HG03159 (cell line): Measurements from ENCODE around the gene CDKN2B.
"Not testable (repeated sequence)": the region's sequence is repeated elsewhere in the genome, so short reads cannot be mapped to it uniquely, and the experiment has no call there.

ENCODE experiments used
- ATAC-seq: cut with Tn5 transposase; IDR thresholded peaks from one replicate; pipeline ENCODE4 v1.9.1; 2021; ENCODE audit warnings: mild to moderate bottlenecking, moderate library complexity; ENCODE audit not compliant: unreplicated experiment

Gene CDKN2B

GRCh38 chr9:22008717-22009505 is at the start of gene CDKN2B:
CDKN2B (minus strand) TSS chr9:22009305; CDS start chr9:22008953, 352 bp downstream.
- peak; percentile 88 for ATAC-seq

GRCh38 chr9:22057972-22058371 is 48.9 kb upstream of the CDKN2B start:
- ATAC-seq = not testable (repeated sequence)

- ATAC-seq = no peak
Measured at GRCh38 chr9:22056402-22056801, 47.3 kb upstream of the CDKN2B start.

- ATAC-seq = no peak
Measured at GRCh38 chr9:22055090-22055489, 46.0 kb upstream of the CDKN2B start.

GRCh38 chr9:22054529-22054928 is 45.4 kb upstream of the CDKN2B start:
- no peak for ATAC-seq

GRCh38 chr9:22054076-22054475 is 45.0 kb upstream of the CDKN2B start:
- no peak for ATAC-seq

- no peak for ATAC-seq
Measured at GRCh38 chr9:22053178-22053577, 44.1 kb upstream of the CDKN2B start.

GRCh38 chr9:22052376-22052945 is 43.4 kb upstream of the CDKN2B start:
- ATAC-seq = no peak

GRCh38 chr9:22050924-22051323 is 41.8 kb upstream of the CDKN2B start:
- ATAC-seq = peak; percentile 86

- no peak for ATAC-seq
Measured at GRCh38 chr9:22049411-22049810, 40.3 kb upstream of the CDKN2B start.

- no peak for ATAC-seq
Measured at GRCh38 chr9:22047596-22047995, 38.5 kb upstream of the CDKN2B start.

GRCh38 chr9:22046243-22046885 is 37.3 kb upstream of the CDKN2B start:
- no peak for ATAC-seq

GRCh38 chr9:22045423-22045822 is 36.3 kb upstream of the CDKN2B start:
- ATAC-seq = no peak

GRCh38 chr9:22044583-22044982 is 35.5 kb upstream of the CDKN2B start:
- ATAC-seq = no peak

- ATAC-seq = no peak
Measured at GRCh38 chr9:22043928-22044327, 34.8 kb upstream of the CDKN2B start.

- ATAC-seq = no peak
Measured at GRCh38 chr9:22041775-22042174, 32.7 kb upstream of the CDKN2B start.

- no peak for ATAC-seq
Measured at GRCh38 chr9:22041344-22041743, 32.2 kb upstream of the CDKN2B start.

GRCh38 chr9:22040760-22041159 is 31.7 kb upstream of the CDKN2B start:
- ATAC-seq = no peak

- ATAC-seq = no peak
Measured at GRCh38 chr9:22039258-22039657, 30.2 kb upstream of the CDKN2B start.

- no peak for ATAC-seq
Measured at GRCh38 chr9:22037954-22038690, 29.0 kb upstream of the CDKN2B start.

- ATAC-seq = no peak
Measured at GRCh38 chr9:22036866-22037626, 27.9 kb upstream of the CDKN2B start.
